Measurements from ENCODE around the gene NPC1. TPM values are rescaled to one million over a fixed set of nuclear protein-coding genes. Genes with fewer than 3 reads are reported as not detected.
A peak's percentile ranks its signal among the peaks of the same experiment; 100 is the strongest.
"Not testable (repeated sequence)": the region's sequence is repeated elsewhere in the genome, so short reads cannot be mapped to it uniquely, and the experiment has no call there.

The NPC1 gene
- total RNA-seq, 2 donors from 2014 or later = 29.9 to 32.3 TPM

GRCh38 chr18:23578891-23579653 lies 7.2 kb downstream of the NPC1 start:
- no peak for TF ChIP-seq CTCF (IDR thresholded peaks at IDR 0.05)
- peaks cover 5% of the 10 kb centered on the region for H3K4me1 ChIP-seq
- H3K36me3 ChIP-seq = no peaks in the 10 kb centered on the region
- no peaks in the 10 kb centered on the region for H3K27me3 ChIP-seq
- H3K27ac ChIP-seq = no peak overlapping the region
- no peak overlapping the region for H3K4me3 ChIP-seq
- no peak for DNase-seq
- intact Hi-C loops (cut with DNase I) = no loop called here
- H3K9me3 ChIP-seq = no peaks in the 10 kb centered on the region
- no peak overlapping the region for H3K9ac ChIP-seq (ENCODE audit: low read depth in 2 of 2, low read length in 2 of 2)

- peaks cover 5% of the 10 kb centered on the region for H3K4me1 ChIP-seq
- no peak for TF ChIP-seq CTCF (IDR thresholded peaks at IDR 0.05)
- no peak overlapping the region for H3K9ac ChIP-seq (ENCODE audit: low read depth in 2 of 2, low read length in 2 of 2)
- DNase-seq = no peak
- H3K9me3 ChIP-seq = no peaks in the 10 kb centered on the region
- H3K27ac ChIP-seq = no peak overlapping the region
- no peaks in the 10 kb centered on the region for H3K36me3 ChIP-seq
- no peaks in the 10 kb centered on the region for H3K27me3 ChIP-seq
- no peak overlapping the region for H3K4me3 ChIP-seq
- intact Hi-C loops (cut with DNase I) = no loop called here
Measured at GRCh38 chr18:23578067-23578701, 8.1 kb downstream of the NPC1 start.

- not testable (repeated sequence) for H3K4me3 ChIP-seq
Measured at GRCh38 chr18:23577521-23577920, 8.8 kb downstream of the NPC1 start.

GRCh38 chr18:23575309-23575651 lies 11.0 kb downstream of the NPC1 start:
- Histone ChIP-seq H3K4me3 (no peak overlapping the region), H3K27ac (no peak overlapping the region), H3K36me3 (no peaks in the 10 kb centered on the region), H3K4me1 (no peaks in the 10 kb centered on the region), H3K27me3 (no peaks in the 10 kb centered on the region), H3K9ac (ENCODE audit: low read depth in 2 of 2, low read length in 2 of 2) (no peak overlapping the region), H3K9me3 (no peaks in the 10 kb centered on the region)
- intact Hi-C loops (cut with DNase I) = no loop called here
- DNase-seq = no peak
- TF ChIP-seq CTCF (IDR thresholded peaks at IDR 0.05) = no peak

More at GRCh38 chr18:23577521-23577920, 8.8 kb downstream of the NPC1 start:
- H3K4me1 ChIP-seq; H3K9me3 ChIP-seq; H3K9ac ChIP-seq (ENCODE audit: low read depth in 2 of 2, low read length in 2 of 2); H3K27me3 ChIP-seq; DNase-seq; H3K27ac ChIP-seq; H3K36me3 ChIP-seq; intact Hi-C loops (cut with DNase I): not testable (repeated sequence)

GRCh38 chr18:23574611-23575308 lies 11.5 kb downstream of the NPC1 start:
- Histone ChIP-seq H3K36me3 (no peaks in the 10 kb centered on the region), H3K4me3 (no peak overlapping the region), H3K27ac (peak overlapping the region; percentile 50), H3K9me3 (no peaks in the 10 kb centered on the region), H3K9ac (ENCODE audit: low read depth in 2 of 2, low read length in 2 of 2) (no peak overlapping the region), H3K27me3 (no peaks in the 10 kb centered on the region), H3K4me1 (no peaks in the 10 kb centered on the region)
- DNase-seq = no peak
- intact Hi-C loops (cut with DNase I) = no loop called here
- no peak for TF ChIP-seq CTCF (IDR thresholded peaks at IDR 0.05)

All from colonic mucosa (tissue), 4 donors.